ENCODE data around the gene CDH23.

Gene CDH23

GRCh38 chr10:71635867-71636266, 239.1 kb downstream of the CDH23 start:
- no peaks in the 10 kb centered on the region for H3K27me3 ChIP-seq
- peak overlapping the region; percentile 99 for H3K27ac ChIP-seq
- H3K4me3 ChIP-seq (ENCODE audit: low read depth in 1 of 2, low read length in 1 of 2): peak overlapping the region in 1 of 2 experiments; percentile 18
- H3K36me3 ChIP-seq: no peaks in the 10 kb centered on the region
- peaks cover 47 to 61% of the 10 kb centered on the region in 2 experiments for H3K4me1 ChIP-seq (ENCODE audit: control insufficient read depth in 1 of 2, insufficient read depth in 1 of 2, low read depth in 1 of 2, low read length in 1 of 2)
- H3K9me3 ChIP-seq: no peaks in the 10 kb centered on the region
- no peak for TF ChIP-seq CTCF (IDR thresholded peaks at IDR 0.05)

GRCh38 chr10:71636588-71636987, 239.9 kb downstream of the CDH23 start:
- Histone ChIP-seq H3K36me3 (no peaks in the 10 kb centered on the region), H3K4me1 (ENCODE audit: control insufficient read depth in 1 of 2, insufficient read depth in 1 of 2, low read depth in 1 of 2, low read length in 1 of 2) (peaks cover 47 to 61% of the 10 kb centered on the region in 2 experiments), H3K4me3 (ENCODE audit: low read depth in 1 of 2, low read length in 1 of 2) (peak overlapping the region in 1 of 2 experiments; percentile 63), H3K27ac (peak overlapping the region; percentile 99), H3K9me3 (no peaks in the 10 kb centered on the region), H3K27me3 (no peaks in the 10 kb centered on the region)
- TF ChIP-seq CTCF (IDR thresholded peaks at IDR 0.05): no peak

- H3K27ac ChIP-seq: peak overlapping the region; percentile 99
- no peaks in the 10 kb centered on the region for H3K9me3 ChIP-seq
These were observed 240.6 kb downstream of the CDH23 start for GRCh38 chr10:71637305-71637704.

GRCh38 chr10:71638064-71638821, 241.5 kb downstream of the CDH23 start:
- Histone ChIP-seq H3K9me3 (no peaks in the 10 kb centered on the region), H3K36me3 (no peaks in the 10 kb centered on the region), H3K27ac (peak overlapping the region; percentile 99), H3K4me1 (ENCODE audit: control insufficient read depth in 1 of 2, insufficient read depth in 1 of 2, low read depth in 1 of 2, low read length in 1 of 2) (peaks cover 47 to 61% of the 10 kb centered on the region in 2 experiments), H3K4me3 (ENCODE audit: low read depth in 1 of 2, low read length in 1 of 2) (peak overlapping the region; percentile 50 to 63), H3K27me3 (no peaks in the 10 kb centered on the region)
- TF ChIP-seq CTCF (IDR thresholded peaks at IDR 0.05): no peak

More at GRCh38 chr10:71637305-71637704, 240.6 kb downstream of the CDH23 start:
- Histone ChIP-seq H3K27me3 (no peaks in the 10 kb centered on the region), H3K4me1 (ENCODE audit: control insufficient read depth in 1 of 2, insufficient read depth in 1 of 2, low read depth in 1 of 2, low read length in 1 of 2) (peaks cover 47 to 61% of the 10 kb centered on the region in 2 experiments), H3K36me3 (no peaks in the 10 kb centered on the region), H3K4me3 (ENCODE audit: low read depth in 1 of 2, low read length in 1 of 2) (peak overlapping the region in 1 of 2 experiments; percentile 63)
- no peak for TF ChIP-seq CTCF (IDR thresholded peaks at IDR 0.05)

- Histone ChIP-seq H3K36me3 (no peaks in the 10 kb centered on the region), H3K27me3 (no peaks in the 10 kb centered on the region), H3K9me3 (no peaks in the 10 kb centered on the region), H3K4me3 (ENCODE audit: low read depth in 1 of 2, low read length in 1 of 2) (peak overlapping the region; percentile 50 to 63), H3K4me1 (ENCODE audit: control insufficient read depth in 1 of 2, insufficient read depth in 1 of 2, low read depth in 1 of 2, low read length in 1 of 2) (peaks cover 47 to 61% of the 10 kb centered on the region in 2 experiments), H3K27ac (peak overlapping the region; percentile 99)
- no peak for TF ChIP-seq CTCF (IDR thresholded peaks at IDR 0.05)
These were observed 242.4 kb downstream of the CDH23 start for GRCh38 chr10:71638822-71639719.

Measured in neutrophil (primary cell).